WTC11 (cell line): Measurements from ENCODE around the gene MSI2. TPM values are rescaled to one million over a fixed set of nuclear protein-coding genes. Genes with fewer than 3 reads are reported as not detected.

ENCODE experiments used
- ATAC-seq: fragments of 200-7000 bp; cut with Tn5 transposase; 2 replicates; pipeline ENCODE4 v1.10.0; 2021; ENCODE audit warnings: mild to moderate bottlenecking, moderate library complexity
- CTCF ChIA-PET: fragments of 300-600 bp; sonication (Branson Sonifier 250); formaldehyde crosslinking; loops from one replicate; lab custom pipeline; 2021; ENCODE audit warnings: antibody characterized with exemption; lab: Charles Lee
- POLR2A ChIA-PET: fragments of 350-600 bp; sonication (Branson Sonifier 250); formaldehyde crosslinking; loops from one replicate; lab custom pipeline; 2021; ENCODE audit warnings: antibody characterized with exemption; lab: Charles Lee
- DNase-seq: peaks from one replicate; pipeline ENCODE4 v3.0.0; 2021; ENCODE audit warnings: low spot score
- H3K27ac Mint-ChIP-seq: 2 replicates; pipeline ENCODE4 v1.8.0; 2021; ENCODE audit warnings: mixed read lengths
- H3K27me3 Mint-ChIP-seq: 2 replicates; pipeline ENCODE4 v1.8.0; 2021; ENCODE audit warnings: low read depth, mild to moderate bottlenecking, moderate library complexity, mixed read lengths
- H3K36me3 Mint-ChIP-seq: 2 replicates; pipeline ENCODE4 v1.8.0; 2021; ENCODE audit warnings: mixed read lengths
- H3K4me1 Mint-ChIP-seq: 2 replicates; pipeline ENCODE4 v1.8.0; 2022; ENCODE audit warnings: mixed read lengths
- H3K4me3 Mint-ChIP-seq: 2 replicates; pipeline ENCODE4 v1.8.0; 2021; ENCODE audit warnings: mild to moderate bottlenecking, moderate library complexity, mixed read lengths
- H3K9me3 Mint-ChIP-seq: 2 replicates; pipeline ENCODE4 v1.8.0; 2021; ENCODE audit warnings: mixed read lengths
- AFF4 ChIP-seq: sonication (generic); formaldehyde crosslinking; IDR thresholded peaks from 2 replicates; pipeline ENCODE4 v1.8.1; 2023; ENCODE audit warnings: mild to moderate bottlenecking, missing genetic modification reagents, borderline replicate concordance
- CBFB ChIP-seq: sonication (generic); formaldehyde crosslinking; IDR thresholded peaks from 2 replicates; pipeline ENCODE4 v1.8.1; 2022; ENCODE audit warnings: mild to moderate bottlenecking, low read depth, missing genetic modification reagents
- FOXK1 ChIP-seq: sonication (generic); formaldehyde crosslinking; IDR thresholded peaks from 2 replicates; pipeline ENCODE4 v1.8.0; 2022; ENCODE audit warnings: mild to moderate bottlenecking, moderate library complexity, missing genetic modification reagents
- FOXP1 ChIP-seq: sonication (generic); formaldehyde crosslinking; IDR thresholded peaks from 2 replicates; pipeline ENCODE4 v1.8.0; 2022; ENCODE audit warnings: missing genetic modification reagents, mild to moderate bottlenecking, moderate library complexity, borderline replicate concordance
- GTF2I ChIP-seq: fragments of 250-450 bp; sonication (Bioruptor Pico); conservative IDR thresholded peaks from 2 replicates; pipeline ENCODE4 v1.4.0; 2021; ENCODE audit warnings: mild to moderate bottlenecking
- HMGA2 ChIP-seq: fragments of 250-450 bp; sonication (Bioruptor Pico); IDR thresholded peaks from 2 replicates; pipeline ENCODE4 v1.4.0; 2021; ENCODE audit warnings: mild to moderate bottlenecking, moderate library complexity
- HMGXB4 ChIP-seq: sonication (generic); formaldehyde crosslinking; IDR thresholded peaks from 2 replicates; pipeline ENCODE4 v1.8.1; 2023; ENCODE audit warnings: mild to moderate bottlenecking, moderate library complexity, missing genetic modification reagents
- JUN ChIP-seq: sonication (generic); formaldehyde crosslinking; IDR thresholded peaks from 2 replicates; pipeline ENCODE4 v1.8.0; 2023; ENCODE audit warnings: mild to moderate bottlenecking, missing genetic modification reagents
- NR2C2 ChIP-seq: sonication (generic); formaldehyde crosslinking; IDR thresholded peaks from 2 replicates; pipeline ENCODE4 v1.8.0; 2022; ENCODE audit warnings: mild to moderate bottlenecking, missing genetic modification reagents
- PREB ChIP-seq: sonication (generic); formaldehyde crosslinking; IDR thresholded peaks from 2 replicates; pipeline ENCODE4 v1.8.1; 2022; ENCODE audit warnings: mild to moderate bottlenecking, missing genetic modification reagents, moderate library complexity, borderline replicate concordance
- SMAD3 ChIP-seq: sonication (generic); formaldehyde crosslinking; IDR thresholded peaks from 2 replicates; pipeline ENCODE4 v1.8.0; 2022; ENCODE audit warnings: missing genetic modification reagents, mild to moderate bottlenecking, borderline replicate concordance
- TEAD4 ChIP-seq: sonication (generic); formaldehyde crosslinking; IDR thresholded peaks from 2 replicates; pipeline ENCODE4 v1.8.0; 2022; ENCODE audit warnings: mild to moderate bottlenecking, missing genetic modification reagents
- ZBTB21 ChIP-seq: sonication (generic); formaldehyde crosslinking; IDR thresholded peaks from 2 replicates; pipeline ENCODE4 v1.8.1; 2023; ENCODE audit warnings: mild to moderate bottlenecking, missing genetic modification reagents, borderline replicate concordance
- ZNF219 ChIP-seq: sonication (generic); formaldehyde crosslinking; IDR thresholded peaks from 2 replicates; pipeline ENCODE4 v1.8.0; 2023; ENCODE audit warnings: missing genetic modification reagents, mild to moderate bottlenecking, borderline replicate concordance
- ZNF317 ChIP-seq: sonication (generic); formaldehyde crosslinking; IDR thresholded peaks from 2 replicates; pipeline ENCODE4 v1.8.1; 2023; ENCODE audit warnings: low read depth, mild to moderate bottlenecking, moderate library complexity, missing genetic modification reagents, borderline replicate concordance
- ZSCAN18 ChIP-seq: fragments of 250-450 bp; sonication (Bioruptor Pico); IDR thresholded peaks from 2 replicates; pipeline ENCODE4 v2.1.2; 2022; ENCODE audit warnings: mild to moderate bottlenecking, moderate library complexity
- total RNA-seq: library from RNA; stranded (reverse); gene quantifications from 3 replicates; pipeline ENCODE4 v1.2.3, GENCODE V29; 2021
- TF ChIP-seq, protein P1 (sequence below): sonication (generic); formaldehyde crosslinking; IDR thresholded peaks from 2 replicates; pipeline ENCODE4 v1.8.0; 2023; ENCODE audit warnings: missing genetic modification reagents
- TF ChIP-seq, protein P2 (sequence below): sonication (generic); formaldehyde crosslinking; IDR thresholded peaks from 2 replicates; pipeline ENCODE4 v1.8.1; 2023; ENCODE audit warnings: mild to moderate bottlenecking, missing genetic modification reagents
- TF ChIP-seq, protein P3 (sequence below): sonication (generic); formaldehyde crosslinking; IDR thresholded peaks from 2 replicates; pipeline ENCODE4 v1.8.1; 2023; ENCODE audit warnings: mild to moderate bottlenecking, missing genetic modification reagents
- TF ChIP-seq, protein P4 (sequence below): fragments of 250-450 bp; sonication (Bioruptor Pico); IDR thresholded peaks from 2 replicates; pipeline ENCODE4 v1.9.0; 2021; ENCODE audit warnings: mild to moderate bottlenecking

The MSI2 gene
- total RNA-seq, 1 experiment from 2014 or later, result 82.1 TPM

- no peak for DNase-seq
- H3K4me3 Mint-ChIP-seq, result no peak overlapping the region
- ChIA-PET CTCF (no interaction called here), POLR2A (no interaction called here)
- H3K9me3 Mint-ChIP-seq, result no peaks in the 10 kb centered on the region
- no peaks in the 10 kb centered on the region for H3K27me3 Mint-ChIP-seq
- TF ChIP-seq, protein P1, sequence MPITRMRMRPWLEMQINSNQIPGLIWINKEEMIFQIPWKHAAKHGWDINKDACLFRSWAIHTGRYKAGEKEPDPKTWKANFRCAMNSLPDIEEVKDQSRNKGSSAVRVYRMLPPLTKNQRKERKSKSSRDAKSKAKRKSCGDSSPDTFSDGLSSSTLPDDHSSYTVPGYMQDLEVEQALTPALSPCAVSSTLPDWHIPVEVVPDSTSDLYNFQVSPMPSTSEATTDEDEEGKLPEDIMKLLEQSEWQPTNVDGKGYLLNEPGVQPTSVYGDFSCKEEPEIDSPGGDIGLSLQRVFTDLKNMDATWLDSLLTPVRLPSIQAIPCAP (CRISPR knock-in tag), result no peak
- TF ChIP-seq HMGXB4 (CRISPR knock-in tag) (no peak), HMGA2 (CRISPR knock-in tag) (no peak), NR2C2 (no peak), CBFB (no peak), ZSCAN18 (no peak), ZNF219 (CRISPR knock-in tag) (no peak), GTF2I (CRISPR knock-in tag) (no peak), AFF4 (CRISPR knock-in tag) (no peak), FOXK1 (CRISPR knock-in tag) (no peak), SMAD3 (no peak), FOXP1 (CRISPR knock-in tag) (no peak)
- TF ChIP-seq, protein P2, sequence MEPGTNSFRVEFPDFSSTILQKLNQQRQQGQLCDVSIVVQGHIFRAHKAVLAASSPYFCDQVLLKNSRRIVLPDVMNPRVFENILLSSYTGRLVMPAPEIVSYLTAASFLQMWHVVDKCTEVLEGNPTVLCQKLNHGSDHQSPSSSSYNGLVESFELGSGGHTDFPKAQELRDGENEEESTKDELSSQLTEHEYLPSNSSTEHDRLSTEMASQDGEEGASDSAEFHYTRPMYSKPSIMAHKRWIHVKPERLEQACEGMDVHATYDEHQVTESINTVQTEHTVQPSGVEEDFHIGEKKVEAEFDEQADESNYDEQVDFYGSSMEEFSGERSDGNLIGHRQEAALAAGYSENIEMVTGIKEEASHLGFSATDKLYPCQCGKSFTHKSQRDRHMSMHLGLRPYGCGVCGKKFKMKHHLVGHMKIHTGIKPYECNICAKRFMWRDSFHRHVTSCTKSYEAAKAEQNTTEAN, result no peak
- H3K36me3 Mint-ChIP-seq, result no peaks in the 10 kb centered on the region
- peaks cover 65% of the 10 kb centered on the region for H3K4me1 Mint-ChIP-seq
- no peak overlapping the region for H3K27ac Mint-ChIP-seq
- no peak for ATAC-seq
Measured at GRCh38 chr17:57556320-57556719, 300.0 kb downstream of the MSI2 start.

GRCh38 chr17:57556977-57557376, 300.7 kb downstream of the MSI2 start:
- Mint-ChIP-seq H3K36me3 (no peaks in the 10 kb centered on the region), H3K9me3 (no peaks in the 10 kb centered on the region), H3K27ac (no peak overlapping the region), H3K4me3 (no peak overlapping the region), H3K27me3 (no peaks in the 10 kb centered on the region), H3K4me1 (peaks cover 61% of the 10 kb centered on the region)
- ATAC-seq (no peak), DNase-seq (no peak)
- CTCF ChIA-PET, result interaction anchor here (1.4 kb wide), 1 partner anchor 115 kb away, joined by 6 read pairs; no protein-coding TSS in a partner anchor
- POLR2A ChIA-PET, result no interaction called here
- no peak for TF ChIP-seq ZBTB21 (CRISPR knock-in tag)
- TF ChIP-seq PREB (CRISPR knock-in tag), result no peak
- TF ChIP-seq, protein P3, sequence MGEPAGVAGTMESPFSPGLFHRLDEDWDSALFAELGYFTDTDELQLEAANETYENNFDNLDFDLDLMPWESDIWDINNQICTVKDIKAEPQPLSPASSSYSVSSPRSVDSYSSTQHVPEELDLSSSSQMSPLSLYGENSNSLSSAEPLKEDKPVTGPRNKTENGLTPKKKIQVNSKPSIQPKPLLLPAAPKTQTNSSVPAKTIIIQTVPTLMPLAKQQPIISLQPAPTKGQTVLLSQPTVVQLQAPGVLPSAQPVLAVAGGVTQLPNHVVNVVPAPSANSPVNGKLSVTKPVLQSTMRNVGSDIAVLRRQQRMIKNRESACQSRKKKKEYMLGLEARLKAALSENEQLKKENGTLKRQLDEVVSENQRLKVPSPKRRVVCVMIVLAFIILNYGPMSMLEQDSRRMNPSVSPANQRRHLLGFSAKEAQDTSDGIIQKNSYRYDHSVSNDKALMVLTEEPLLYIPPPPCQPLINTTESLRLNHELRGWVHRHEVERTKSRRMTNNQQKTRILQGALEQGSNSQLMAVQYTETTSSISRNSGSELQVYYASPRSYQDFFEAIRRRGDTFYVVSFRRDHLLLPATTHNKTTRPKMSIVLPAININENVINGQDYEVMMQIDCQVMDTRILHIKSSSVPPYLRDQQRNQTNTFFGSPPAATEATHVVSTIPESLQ (CRISPR knock-in tag), result no peak
- TF ChIP-seq TEAD4 (CRISPR knock-in tag), result no peak
- TF ChIP-seq ZNF317 (CRISPR knock-in tag), result no peak
- TF ChIP-seq, protein P4, sequence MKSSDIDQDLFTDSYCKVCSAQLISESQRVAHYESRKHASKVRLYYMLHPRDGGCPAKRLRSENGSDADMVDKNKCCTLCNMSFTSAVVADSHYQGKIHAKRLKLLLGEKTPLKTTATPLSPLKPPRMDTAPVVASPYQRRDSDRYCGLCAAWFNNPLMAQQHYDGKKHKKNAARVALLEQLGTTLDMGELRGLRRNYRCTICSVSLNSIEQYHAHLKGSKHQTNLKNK, result no peak
- TF ChIP-seq, protein P2, result no peak
- TF ChIP-seq JUN (CRISPR knock-in tag), result no peak
